Upper lobe of left lung (tissue), 4 donors: ENCODE measurements around the gene POU2F3.

Experiments
- CTCF ChIP-seq, 6 experiments: fragments of 450-650 bp in 4 of 6; fragments of 200-600 bp in 2 of 6; sonication (generic) in 2 of 6; IDR thresholded peaks; one replicate each; pipeline ENCODE4 v1.5.1; 2016 to 2019; ENCODE audit warnings: antibody characterized with exemption in 6 of 6
- POLR2AphosphoS5 ChIP-seq, 2 donors: sonication (generic); formaldehyde crosslinking; IDR thresholded peaks; one replicate each; pipeline ENCODE4 v1.5.1; 2017; ENCODE audit warnings: antibody characterized with exemption in 2 of 2

GRCh38 chr11:120268686-120269085, 28.7 kb downstream of the POU2F3 start:
- TF ChIP-seq CTCF (IDR thresholded peaks at IDR 0.05), result no peak
- TF ChIP-seq POLR2AphosphoS5 (IDR thresholded peaks at IDR 0.05), result no peak
